LNCaP clone FGC (cell line): Measurements from ENCODE around the gene TLE5.

Source experiments
- DNase-seq: peaks from one replicate; pipeline ENCODE4 v3.0.0-alpha.2; 2011; ENCODE audit warnings: low read depth
- H3K4me3 ChIP-seq: 2 replicates; pipeline ENCODE4 v1.5.1; 2011; ENCODE audit warnings: mild to moderate bottlenecking, low read depth, low read length, control low read depth
- TF ChIP-seq, protein P1 (sequence below): IDR thresholded peaks from 2 replicates; pipeline ENCODE4 v1.5.1; 2012; ENCODE audit warnings: mild to moderate bottlenecking; ENCODE audit not compliant: control insufficient read depth, insufficient read depth; ENCODE audit errors: extremely low read depth

Gene TLE5

DNA sequence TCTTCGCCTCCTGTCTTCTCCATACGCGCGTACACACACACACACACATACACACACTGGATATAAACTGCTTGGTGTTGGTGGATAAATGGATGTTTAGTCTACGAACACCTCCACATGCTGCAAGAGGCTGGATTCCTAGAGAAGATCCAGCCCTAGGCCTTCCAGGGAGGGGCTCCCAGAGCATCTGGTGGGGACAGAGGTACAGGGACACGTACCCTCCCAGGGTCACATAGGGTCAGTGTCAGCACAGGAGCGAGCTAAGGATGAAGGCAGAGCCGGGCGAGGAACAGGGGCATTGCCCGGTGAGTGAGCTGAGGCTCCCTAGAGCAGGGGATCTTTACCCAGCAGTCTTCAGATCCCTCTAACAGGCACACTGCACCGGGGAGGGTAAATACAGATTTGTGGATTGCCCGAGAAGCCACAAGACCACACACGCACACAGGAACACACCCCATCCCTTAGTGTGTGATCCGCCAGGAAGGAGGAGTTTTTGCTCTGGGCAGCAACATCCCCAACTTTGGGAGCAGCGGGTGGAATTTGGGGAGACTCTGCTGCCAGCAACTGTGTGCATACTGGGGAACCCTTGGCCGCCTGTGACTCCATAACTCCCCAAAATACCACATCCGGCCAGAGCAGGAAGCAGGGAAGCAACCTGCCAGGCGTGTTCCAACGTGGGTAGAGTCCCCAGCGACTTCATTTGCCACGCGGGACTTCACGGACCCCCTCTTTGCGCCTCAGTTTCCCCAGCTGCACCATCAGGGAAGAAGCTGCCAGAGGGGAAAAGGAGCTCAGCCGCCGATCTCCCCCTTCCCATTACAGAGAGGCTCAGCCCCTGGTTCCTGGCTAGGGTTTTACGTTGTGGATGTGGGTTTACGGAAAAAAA lies 27.4 kb downstream of the TLE5 start:
- TF ChIP-seq, protein P1, sequence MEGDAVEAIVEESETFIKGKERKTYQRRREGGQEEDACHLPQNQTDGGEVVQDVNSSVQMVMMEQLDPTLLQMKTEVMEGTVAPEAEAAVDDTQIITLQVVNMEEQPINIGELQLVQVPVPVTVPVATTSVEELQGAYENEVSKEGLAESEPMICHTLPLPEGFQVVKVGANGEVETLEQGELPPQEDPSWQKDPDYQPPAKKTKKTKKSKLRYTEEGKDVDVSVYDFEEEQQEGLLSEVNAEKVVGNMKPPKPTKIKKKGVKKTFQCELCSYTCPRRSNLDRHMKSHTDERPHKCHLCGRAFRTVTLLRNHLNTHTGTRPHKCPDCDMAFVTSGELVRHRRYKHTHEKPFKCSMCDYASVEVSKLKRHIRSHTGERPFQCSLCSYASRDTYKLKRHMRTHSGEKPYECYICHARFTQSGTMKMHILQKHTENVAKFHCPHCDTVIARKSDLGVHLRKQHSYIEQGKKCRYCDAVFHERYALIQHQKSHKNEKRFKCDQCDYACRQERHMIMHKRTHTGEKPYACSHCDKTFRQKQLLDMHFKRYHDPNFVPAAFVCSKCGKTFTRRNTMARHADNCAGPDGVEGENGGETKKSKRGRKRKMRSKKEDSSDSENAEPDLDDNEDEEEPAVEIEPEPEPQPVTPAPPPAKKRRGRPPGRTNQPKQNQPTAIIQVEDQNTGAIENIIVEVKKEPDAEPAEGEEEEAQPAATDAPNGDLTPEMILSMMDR = no peak
- DNase-seq = no peak
- H3K4me3 ChIP-seq = peak overlapping the region; percentile 74

DNA sequence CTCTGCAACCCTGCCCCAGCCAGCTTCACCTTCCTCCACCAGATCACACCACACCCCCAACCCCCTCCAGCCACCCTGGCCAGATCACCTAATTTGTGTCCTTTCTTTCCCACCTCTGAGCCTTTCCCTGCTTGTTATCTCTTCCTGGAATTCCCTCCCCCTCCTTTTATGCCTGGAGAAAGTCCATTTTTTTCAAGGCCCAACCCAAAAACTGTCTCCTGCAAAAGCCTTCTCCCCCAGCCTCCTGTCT lies 28.0 kb downstream of the TLE5 start:
- no peak overlapping the region for H3K4me3 ChIP-seq
- TF ChIP-seq, protein P1 = no peak
- DNase-seq = no peak

DNA sequence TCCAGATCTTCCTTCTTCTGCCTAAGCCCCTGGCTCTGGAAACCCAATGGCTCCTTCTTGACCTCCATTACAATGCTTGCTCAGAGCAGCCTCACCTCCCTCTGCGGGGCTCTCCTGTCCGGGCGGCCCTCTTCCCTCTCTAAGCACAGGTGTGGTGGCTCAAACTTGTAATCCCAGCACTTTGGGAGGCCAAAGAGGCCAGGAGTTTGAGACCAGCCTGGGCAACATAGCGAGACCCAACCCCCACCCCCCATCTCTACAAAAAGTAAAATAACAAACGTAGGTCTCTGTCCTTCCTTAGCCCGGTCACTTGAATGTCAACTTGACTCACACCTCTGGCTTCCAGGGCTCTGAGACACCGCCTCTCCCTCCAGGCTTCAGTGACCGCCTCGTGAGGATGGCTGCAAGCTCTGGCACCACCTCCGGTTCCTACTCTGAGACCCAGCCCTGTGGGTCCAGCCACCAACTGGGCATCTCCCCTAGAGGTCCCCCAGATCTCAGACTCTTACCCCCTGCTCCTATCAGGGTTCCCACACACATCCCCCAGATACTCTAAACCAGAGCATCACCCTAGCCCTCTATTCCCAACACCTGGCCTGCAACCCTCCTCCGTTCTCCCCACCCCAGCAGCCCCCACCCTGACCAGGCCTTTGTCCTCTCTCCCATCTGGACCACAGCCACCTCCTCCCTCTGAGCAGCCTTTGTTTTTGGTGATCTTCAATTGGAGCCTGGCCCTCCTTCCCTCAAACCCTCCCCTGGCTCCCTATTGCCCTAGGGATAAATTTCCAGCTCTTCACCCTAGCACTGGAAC lies 28.5 kb downstream of the TLE5 start:
- TF ChIP-seq, protein P1 = no peak
- H3K4me3 ChIP-seq = no peak overlapping the region
- DNase-seq = no peak

GRCh38 chr19:3031607-3031867 lies 30.8 kb downstream of the TLE5 start:
- TF ChIP-seq, protein P1 = no peak
- H3K4me3 ChIP-seq = no peak overlapping the region
- DNase-seq = no peak

DNA sequence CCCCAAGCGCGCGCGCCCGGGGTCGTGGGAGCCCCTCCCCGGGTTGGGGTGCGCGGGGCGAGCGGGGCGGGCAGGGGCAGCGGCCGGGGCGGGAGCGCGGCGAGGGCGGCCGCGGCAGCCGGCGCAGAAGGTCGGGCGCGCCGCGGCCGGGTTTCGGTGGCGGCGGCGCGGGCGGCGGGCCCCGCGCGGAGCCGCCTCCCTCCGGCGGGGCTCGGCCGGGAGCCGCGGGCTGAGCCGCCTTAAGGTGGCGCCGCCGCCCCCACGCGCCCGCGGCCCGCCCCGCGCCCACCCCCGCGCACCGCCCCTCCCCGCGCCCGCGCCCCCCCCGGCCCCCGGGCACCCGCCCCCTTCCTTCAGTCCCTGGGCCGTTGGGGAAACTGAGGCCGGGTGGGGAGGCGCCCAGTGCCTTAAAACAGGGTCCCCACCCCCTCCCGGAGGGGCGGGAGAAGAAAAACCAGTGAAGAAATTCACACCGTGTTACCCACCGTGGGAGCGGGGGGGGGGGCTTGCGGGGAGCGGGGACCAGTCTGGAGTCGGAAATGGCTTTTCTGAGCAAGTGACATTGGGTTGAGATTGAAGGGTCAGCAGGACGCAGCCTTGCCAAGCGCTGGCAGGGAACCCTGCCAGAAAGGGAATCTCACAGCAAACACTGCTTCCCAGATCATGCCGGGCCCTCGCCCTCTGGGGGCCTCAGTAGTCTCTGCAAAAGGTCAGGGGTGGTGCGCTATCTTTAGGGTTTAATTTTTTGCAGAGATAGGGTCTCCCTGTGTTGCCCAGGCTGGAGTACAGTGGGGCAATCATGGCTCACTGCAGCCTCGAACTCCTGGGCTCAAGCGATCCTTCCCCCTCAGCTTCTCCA lies 33.0 kb downstream of the TLE5 start, which contains the start of gene TLE2:
TSS of gene TLE2 (minus strand) at position 216 of the 859 bp plus-strand sequence. CDS start 376 bp downstream, outside the sequence.
- H3K4me3 ChIP-seq = peak within 1 kb of the TSS; percentile 70
- no peak for DNase-seq
- TF ChIP-seq, protein P1 = 0 out of 2 replicates have a peak, but pooled peaks have one; percentile 3

GRCh38 chr19:3028305-3029064 lies 33.8 kb downstream of the TLE5 start:
- TF ChIP-seq, protein P1 = no peak
- DNase-seq = no peak

More at GRCh38 chr19:3028305-3029064, 33.8 kb downstream of the TLE5 start:
- peak overlapping the region; percentile 70 for H3K4me3 ChIP-seq
